ENCODE data around the gene RHOJ.

RHOJ gene

GRCh38 chr14:63175531-63175930 is 28.7 kb upstream of the RHOJ start:
- no peak for TF ChIP-seq CTCF (IDR thresholded peaks at IDR 0.05)

- no peak for TF ChIP-seq CTCF (IDR thresholded peaks at IDR 0.05)
Observed at GRCh38 chr14:63178912-63179311, 25.3 kb upstream of the RHOJ start.

- TF ChIP-seq CTCF (IDR thresholded peaks at IDR 0.05): no peak
Observed at GRCh38 chr14:63179383-63179782, 24.9 kb upstream of the RHOJ start.

GRCh38 chr14:63180011-63180410 is 24.2 kb upstream of the RHOJ start:
- TF ChIP-seq CTCF (IDR thresholded peaks at IDR 0.05): no peak

GRCh38 chr14:63182968-63183367 is 21.3 kb upstream of the RHOJ start:
- TF ChIP-seq CTCF (IDR thresholded peaks at IDR 0.05): no peak

- TF ChIP-seq CTCF (IDR thresholded peaks at IDR 0.05): no peak
Observed at GRCh38 chr14:63186453-63186852, 17.8 kb upstream of the RHOJ start.

GRCh38 chr14:63191211-63191610 is 13.0 kb upstream of the RHOJ start:
- TF ChIP-seq CTCF (IDR thresholded peaks at IDR 0.05): no peak

GRCh38 chr14:63192085-63192484 is 12.2 kb upstream of the RHOJ start:
- TF ChIP-seq CTCF (IDR thresholded peaks at IDR 0.05): no peak
